GDM1 (cell line): ENCODE measurements around the gene LRRC74A.

ENCODE experiments used
- DNase-seq: peaks from one replicate; lab custom pipeline; 2025; lab: John Stamatoyannopoulos, UW

LRRC74A gene

DNA sequence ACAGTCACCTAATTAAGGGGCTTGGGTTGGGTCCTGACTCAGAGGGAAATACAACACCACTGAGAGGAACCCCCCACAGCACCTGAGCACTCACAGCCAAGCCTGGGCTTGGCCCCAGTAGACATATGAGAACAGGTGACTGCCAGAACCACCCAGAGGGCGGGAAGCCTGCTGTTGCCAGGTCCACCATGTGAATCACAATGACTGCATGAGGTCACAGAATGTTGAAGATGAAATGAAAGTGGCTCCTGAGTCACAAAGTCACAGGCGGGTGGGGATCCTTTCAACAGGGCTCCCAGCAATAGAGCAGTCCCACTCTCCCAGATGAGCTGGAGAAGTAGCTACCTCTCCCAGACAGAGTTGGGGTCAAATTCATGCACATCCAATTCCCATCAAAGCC lies at the start of gene LRRC74A:
LRRC74A (plus strand) TSS at position 287 of the 400 bp plus-strand sequence. CDS start 290 bp downstream, outside the sequence.
- no peak for DNase-seq

DNA sequence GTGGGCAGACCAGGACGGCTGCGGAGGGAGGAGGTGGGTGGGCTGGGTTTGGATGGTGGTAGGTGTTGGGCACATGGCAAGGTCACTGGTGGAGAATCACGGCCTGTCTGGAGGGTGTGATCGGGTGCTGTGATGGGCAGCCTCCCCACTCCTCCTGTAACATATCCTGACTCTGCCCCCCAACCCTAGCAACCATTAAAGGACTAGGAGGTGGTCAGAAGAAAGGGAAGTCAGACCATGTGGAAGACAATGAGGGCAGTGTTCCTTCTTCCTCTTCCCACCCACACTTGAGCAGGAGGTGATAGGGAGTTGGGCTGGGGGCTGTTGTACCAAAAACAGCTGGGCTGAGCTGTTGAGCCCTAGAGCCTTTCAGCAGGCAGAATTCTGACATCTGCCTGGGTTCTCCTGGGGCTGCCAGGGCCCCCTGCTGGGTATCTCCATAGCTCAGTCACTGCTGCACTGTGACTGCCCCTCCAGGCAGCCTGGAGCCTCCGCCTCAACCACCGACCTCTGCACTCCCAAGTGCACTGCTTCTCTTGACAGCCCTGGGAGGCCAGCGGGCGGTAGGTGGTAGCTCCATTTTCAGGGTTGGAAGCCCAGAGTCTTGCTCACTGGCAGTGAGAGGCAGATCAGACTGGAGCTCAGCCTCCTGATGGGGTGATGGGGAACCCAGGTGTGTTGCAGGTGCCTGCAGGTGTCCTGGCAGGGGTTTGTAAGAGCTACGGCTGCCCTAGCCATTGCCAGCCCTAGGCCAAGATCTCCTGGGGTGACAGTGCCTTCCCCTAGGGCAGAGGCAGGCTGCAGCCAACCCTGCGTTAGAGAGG lies 49.6 kb upstream of the LRRC74A start:
- peak; percentile 28 for DNase-seq

DNA sequence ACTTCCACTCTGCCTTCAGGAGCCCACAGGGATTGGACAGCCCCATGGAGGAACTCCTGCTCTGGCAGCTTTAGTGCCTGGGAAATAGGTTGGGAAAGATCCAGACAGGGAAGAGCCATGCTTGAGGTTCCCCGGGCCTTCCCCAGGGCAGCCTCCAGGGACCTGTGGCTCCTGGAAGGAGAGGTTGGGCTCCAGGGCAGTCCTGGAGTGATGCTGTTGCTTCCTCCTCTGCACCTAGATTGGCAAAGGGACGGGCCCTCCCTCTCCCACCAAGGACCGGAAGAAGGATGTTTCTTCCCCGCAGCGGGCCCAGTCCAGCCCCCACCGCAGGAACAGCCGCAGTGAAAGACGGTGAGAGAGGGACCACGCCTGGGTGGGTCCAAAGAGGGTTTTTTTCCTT lies 48.5 kb upstream of the LRRC74A start:
- DNase-seq = no peak

DNA sequence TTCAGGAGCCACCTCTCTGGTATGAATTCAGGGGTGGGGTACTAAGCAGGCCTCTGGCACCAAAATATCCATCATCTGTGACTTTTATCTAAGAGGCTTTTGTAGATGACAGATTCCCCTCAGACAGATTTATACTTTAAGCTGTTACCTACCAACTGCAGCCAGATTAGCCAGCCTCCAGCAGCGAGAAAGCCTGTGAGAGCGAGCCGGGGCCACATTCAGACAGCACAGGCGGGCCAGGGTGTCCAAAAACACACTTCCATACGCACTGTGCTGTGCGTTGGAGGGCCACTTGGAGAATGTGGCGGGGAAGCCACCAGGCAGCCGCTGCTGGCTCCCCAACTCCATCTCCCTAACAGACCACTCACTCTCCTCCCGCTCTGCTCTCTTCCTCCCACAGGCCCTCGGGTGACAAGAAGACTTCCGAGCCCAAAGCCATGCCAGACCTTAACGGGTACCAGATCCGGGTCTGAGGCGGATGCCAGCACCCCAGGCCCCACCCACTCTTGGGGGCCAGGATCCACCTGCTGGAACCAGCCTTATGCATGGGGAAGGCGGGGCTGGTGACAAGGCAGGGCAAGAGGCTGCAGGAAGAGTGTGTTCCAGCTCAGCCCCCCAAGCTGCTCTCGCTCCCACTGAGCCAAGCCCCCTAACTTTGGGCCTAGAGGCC lies 47.5 kb upstream of the LRRC74A start:
- DNase-seq = no peak

DNA sequence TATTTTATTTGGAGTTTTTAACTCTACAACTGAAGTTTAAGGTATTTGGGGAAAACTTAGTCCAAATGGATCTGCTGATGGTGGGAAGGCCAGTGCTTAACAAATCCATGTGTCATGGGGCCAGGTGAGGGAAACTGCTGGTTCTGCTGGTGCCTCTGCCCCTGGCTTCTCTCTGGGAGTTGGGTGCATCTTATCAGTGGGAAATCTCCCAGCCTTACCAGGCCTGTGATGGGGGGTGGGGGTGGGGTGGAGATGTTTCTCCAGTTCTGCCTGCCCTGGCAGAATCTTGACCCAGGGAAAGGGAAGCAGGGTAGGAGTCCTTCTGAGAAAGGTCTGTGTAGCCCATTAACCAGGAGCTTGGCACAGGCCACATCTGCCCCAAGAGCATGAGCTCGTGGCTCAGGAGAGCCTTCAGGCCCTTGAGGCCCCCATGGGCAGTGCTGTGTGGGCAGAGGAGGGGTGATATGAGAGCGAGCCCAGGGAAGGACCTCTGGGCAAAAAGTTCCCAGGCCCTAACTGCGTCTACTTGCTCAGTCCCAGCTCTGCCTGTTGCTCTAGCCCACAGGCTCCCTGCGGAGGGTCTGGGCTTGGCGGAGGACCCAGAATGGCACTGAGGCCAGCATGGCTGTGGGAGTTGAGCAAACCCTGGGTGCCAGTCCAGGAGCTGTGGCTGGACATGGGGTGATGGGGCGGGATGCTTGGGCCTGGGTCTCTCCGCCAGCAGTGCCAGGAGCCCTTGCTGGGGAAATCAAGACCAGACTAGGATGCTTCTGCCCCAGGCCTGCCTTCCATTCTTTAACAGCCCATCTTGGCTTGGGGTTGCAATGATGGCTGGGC lies 46.8 kb upstream of the LRRC74A start:
- no peak for DNase-seq

DNA sequence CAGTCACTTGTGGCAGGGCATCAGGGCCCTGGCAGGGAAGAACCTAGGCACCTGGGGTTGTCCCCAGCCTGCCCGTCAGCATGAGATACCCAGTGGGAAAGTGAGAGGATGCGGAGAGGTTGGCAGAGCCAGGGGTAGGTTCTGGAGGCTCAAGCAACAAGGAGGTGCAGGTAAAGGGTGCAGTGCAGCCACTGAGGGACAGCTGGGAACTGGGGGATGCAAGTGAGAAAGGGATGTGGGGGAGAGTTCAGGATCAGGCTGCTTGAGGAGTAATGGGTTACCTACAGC lies 46.2 kb upstream of the LRRC74A start:
- no peak for DNase-seq

DNA sequence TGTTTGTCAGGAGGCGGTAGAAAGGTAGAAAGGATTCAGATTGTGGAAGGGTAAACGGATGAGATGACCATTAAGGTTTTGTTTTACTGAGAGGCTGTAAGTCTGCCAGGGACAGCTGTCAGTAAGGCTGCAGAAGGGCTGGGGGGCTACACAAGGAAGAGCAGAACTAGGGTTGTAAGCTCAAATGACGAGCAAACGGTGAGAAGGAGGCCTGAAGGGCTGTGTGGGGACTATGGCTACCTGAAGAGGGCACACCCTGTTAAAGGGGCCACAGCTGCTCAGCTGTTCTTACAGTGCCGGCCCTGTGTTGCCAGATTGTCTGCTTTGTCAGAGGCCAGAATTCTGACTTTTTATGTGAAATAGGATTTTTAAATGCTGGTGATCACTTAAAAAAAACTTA lies 45.8 kb upstream of the LRRC74A start:
- no peak for DNase-seq

DNA sequence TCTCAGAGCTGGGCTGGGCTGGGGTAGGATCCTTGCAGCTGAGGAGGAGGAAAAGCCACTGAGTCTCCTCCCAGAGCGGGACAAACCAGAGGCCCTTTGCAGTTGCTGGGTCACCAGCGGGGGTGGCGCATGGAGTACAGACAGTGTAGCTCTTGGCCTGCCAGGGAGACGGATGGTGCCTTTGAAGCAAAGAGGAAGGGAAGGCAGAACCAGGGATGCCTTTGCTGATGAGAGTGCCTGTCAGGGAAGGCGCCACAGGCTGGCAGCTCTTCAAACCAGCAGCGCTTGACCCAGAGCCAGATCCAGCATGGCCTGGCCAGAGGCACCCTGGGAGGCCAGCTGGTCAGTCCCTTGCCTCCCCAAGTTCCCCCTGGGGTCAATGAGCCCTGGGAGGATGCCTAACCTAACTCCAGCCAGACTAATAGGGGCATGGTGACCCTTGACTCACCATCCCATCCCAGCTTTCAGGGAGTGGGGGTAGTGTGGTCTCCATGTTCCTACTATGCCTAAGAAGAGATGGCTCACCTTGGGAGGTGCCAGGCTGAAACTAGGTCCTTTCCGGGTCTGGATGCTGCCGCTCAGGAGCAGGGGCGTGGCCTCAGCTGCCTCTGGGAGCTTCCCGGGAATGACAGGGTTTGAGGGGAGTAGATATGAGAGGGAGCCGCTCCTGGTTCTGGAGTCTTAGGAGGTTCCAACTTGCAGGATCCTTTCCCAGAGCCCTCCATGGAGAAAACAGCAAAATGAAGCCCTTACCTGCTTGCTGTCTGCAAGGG lies 45.1 kb upstream of the LRRC74A start:
- no peak for DNase-seq

DNA sequence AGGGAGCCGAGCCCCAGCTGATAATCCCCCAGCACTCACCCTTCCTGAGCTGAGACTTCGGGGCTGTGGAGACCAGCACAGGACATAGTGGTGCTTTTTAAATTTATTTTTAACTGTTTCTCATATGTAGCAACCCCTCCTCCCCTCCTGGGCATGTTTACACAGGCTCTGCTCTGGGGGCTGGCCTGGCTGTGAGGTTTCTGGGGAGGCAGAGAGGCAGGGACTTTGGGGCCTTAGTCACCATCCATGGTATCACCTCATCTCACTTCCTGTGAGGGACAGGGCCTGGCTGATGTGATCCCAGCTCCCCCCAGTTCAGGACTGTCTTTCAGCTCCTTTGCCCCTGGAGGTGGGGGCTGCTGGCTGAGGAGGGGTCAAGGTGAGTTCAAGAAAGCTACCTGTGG lies 44.6 kb upstream of the LRRC74A start:
- DNase-seq = no peak

DNA sequence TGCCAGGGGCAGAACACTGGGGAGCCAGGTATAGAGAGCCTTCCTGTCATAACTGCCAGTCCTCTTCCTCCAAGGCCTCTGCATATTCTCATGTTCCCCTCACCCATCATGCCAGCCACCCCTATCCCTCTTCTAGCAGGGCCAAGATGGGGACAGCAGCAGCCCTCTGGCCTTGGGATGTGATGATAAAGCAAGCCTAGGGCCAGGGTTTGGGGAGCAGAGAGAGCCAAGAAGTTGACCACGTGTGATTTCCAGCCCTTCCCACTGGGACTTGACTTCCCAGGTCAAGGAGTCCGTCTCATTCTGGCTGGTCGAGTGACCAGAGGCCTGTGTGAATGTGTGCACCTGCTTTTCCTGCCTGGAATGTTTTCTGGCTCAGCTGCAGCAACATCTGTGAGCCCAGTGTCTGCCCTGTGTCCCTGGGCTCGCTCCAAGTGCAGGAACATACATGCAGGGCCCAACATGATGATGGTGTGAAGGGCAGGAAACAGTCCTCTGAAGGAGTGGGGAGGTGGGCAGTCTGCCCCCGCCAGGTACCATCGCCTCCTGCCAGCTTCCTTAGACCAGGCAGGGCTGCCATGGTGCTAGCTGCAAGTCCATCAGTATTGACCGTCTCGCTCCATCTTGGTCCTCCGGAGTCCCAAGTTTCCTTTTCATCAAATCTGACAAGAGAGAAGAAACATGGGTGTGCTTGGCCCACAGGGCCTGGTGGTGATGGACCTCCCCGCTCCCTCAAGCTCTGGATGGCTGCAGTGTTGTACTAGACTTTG lies 43.9 kb upstream of the LRRC74A start:
- DNase-seq = no peak

DNA sequence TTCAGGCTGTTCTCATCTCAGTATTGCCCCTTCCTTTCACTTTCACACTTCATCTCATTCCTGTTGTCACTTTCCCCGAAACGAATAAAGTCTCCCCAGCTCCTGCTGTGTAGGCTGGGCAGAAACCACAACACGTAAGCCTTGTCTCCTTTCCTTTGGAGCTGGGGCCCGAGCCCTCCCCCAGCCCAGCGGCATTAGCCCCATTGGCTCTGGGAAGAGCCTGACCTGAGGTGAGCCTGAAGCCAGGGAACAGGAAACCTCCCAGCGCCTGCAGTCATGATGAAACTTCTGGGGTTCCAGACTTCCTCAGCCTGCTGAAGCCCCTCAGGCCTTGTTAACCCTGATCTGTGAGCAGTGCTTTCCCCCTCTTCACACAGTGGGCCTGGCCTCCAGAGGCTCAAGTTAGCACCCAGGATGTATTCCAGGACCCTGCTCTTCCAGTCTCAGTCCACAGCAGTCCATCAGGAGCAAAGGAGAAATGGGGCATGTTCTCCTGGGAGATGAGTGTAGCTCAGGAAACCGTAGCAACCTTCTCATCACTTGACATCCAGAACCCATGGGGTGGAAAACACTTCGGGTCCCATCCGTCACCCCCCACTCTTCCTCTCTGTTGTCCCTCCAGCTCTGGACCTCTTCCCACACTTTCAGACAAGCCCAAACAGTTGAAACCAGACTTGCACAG lies 43.2 kb upstream of the LRRC74A start:
- peak; percentile 36 for DNase-seq

DNA sequence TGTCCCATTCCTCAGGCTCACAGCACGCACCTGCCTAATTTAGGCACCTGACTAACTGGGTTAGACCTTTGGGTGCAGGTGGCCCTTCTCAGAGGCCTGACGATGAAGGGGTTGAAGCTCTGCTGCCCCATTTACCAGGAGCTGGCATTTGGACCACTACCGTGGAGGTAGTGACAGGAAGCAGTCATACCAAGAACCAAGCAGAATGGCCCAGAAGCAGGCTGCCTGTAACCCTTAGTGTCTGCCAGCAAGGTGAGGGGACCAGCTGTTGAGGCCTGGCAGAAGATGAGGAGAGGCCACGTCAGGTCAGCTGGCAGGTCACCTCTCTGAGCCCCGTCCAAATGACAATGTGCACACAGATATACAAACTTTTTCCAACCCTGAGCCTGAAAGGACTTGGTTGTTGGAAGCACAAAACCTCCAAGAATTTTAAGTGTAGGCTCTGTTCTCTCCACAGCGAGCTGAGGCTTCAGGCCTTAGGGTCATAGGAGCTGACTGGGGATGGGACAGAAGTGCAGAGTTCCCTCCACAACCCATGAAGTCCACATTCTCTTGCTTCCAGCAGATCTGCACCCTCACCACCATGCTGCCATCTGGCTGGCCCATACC lies 41.8 kb upstream of the LRRC74A start:
- DNase-seq = no peak

DNA sequence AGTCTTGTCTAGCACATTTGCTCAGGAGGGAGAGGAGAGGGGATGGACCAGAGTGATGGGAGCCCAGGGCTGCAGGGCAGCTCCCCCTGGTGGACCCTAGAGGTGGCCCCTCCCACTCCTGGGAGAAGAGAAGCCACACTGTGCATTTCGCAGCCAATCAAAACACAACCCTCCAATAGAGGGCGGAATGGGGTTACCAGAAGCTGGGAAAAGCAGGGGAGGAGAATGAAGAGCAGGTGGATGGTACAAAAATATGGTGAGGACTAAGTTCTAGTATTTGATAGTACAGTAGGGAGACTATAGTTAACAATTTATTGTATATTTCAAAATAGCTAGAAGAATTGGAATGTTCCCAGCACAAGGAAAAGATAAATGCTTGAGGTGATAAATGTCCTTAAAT lies 41.3 kb upstream of the LRRC74A start:
- DNase-seq = peak; percentile 79

DNA sequence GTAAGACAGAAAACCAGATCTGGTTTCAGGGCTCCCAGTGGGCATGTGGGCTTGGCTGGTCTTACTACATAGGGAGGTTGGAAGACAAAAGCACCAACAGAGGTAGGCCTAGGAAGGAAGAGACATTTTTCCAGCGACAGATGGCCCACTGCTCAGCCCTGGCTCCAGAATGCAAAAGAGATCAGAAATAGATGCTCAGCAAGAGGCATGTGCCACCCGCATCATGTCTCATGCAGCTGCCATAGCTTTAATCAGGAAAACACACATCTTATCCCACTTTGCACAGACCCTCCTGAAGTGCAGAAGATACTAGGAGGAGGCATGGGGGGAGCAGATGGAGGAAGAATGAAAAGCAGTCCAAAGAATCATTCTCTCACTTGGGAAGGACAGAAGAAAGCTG lies 39.6 kb upstream of the LRRC74A start:
- DNase-seq = no peak

DNA sequence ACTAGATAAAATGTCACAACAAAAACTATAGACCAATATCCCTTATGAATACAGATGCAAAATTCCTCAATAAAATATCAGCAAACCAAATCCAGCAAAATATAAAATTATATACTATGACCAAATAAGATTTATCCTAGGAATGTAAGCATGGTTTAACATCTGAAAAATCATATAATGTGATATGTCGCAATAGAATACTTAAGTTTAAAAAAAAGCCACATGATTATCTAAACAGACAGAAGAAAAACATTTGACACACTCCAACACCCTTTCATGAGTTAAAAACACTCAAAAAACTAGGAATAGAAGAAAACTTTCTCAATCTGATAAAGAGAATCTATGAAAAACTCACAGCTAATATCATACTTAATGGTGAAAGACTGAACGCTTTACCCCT lies 33.8 kb upstream of the LRRC74A start:
- DNase-seq = no peak

DNA sequence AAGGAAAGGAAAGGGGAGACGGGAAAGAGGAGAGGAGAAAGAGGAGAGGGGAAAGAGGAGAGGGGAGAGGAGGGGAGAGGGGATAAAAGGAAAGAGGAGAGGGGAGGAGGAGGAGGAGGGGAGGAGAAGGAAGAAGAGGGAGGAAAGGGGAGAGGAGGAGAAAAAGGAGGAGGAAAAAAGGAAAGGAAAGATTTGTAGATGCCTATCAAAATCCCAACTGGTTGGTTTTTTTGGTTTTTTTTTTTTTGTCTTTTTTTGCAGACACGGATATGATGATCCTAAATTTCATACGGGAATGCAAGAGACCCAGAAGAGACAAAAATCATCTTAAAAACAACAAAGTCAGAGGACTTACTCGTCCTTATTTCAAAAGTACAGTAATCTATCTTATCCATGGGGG lies 32.9 kb upstream of the LRRC74A start:
- DNase-seq = no peak

DNA sequence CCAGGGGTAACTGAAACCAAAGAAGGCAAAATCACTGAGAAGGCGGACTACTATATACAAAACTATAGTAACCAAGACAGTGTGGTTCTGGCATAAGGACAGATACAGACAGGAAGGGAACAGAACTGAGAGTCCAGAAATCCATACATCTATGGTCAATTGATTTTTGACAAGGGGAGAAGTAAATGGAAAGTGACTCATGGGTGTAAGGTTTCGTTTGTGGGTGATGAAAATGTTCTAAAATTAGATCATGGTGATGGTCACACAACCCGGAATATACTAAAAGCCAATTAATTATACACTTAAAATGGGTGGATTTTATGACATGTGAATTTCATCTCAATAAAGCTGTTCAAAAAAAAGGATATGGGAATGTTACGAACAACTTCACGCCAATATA lies 32.3 kb upstream of the LRRC74A start:
- DNase-seq = no peak

DNA sequence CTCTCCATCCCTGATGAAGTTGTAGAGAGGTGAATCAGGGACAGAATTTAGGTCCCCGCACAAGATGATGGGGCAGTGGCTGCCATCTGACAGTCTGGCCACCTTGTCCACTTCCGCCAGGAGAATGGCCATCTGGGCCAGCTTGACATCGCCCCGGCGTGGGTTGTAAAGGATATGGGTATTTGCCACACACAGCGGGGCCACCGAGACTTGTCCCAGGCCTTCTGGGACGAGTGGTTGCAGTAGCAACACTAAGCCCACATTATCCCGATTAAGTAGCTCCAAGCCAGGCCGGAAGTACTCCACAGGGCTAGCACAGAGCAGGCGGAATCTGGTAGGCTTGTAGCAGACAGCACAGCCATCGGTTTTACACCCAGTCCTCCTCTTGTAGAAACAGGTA lies 19.8 kb upstream of the LRRC74A start:
- no peak for DNase-seq

DNA sequence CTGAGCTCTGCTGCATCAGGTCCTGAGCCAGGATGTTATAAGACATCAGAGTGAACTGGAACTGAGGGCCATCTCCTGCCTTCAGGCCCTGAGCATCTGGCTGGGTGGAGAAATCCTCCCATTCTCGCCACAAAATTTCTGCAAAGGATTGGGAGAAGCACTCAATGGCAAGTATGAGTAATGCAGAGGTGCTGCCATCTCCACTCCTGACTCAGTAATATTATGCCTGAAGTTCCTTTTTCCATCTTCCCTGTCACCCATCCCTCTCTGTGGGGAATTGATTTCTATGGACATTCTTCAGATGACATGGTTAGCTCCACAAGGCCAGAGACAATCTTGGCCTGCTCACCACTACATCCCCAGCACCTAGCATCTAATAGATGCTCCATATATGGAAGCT lies 18.2 kb upstream of the LRRC74A start:
- no peak for DNase-seq

DNA sequence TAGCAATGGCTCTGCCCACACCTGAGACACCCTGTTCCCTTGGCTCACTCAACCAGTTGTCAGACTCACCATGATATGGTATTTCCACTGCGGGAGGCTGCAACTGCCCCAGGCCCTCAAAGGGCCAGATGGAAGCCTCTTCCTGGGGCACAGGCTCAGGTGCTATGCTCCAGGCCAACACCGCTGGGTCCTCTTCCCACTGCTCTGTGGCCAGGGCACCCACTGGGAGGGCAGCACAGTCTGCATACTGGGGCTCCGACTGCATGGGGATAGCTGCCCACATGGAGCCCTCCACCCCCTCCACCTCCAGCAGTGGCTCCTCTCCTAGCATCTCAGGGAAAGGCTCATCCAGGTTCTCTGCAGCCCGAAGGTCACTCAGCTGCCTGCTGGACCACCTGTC lies 17.2 kb upstream of the LRRC74A start:
- no peak for DNase-seq
